HG02759 (cell line): ENCODE results near the gene WSCD2.

ENCODE experiments used
- ATAC-seq: cut with Tn5 transposase; IDR thresholded peaks from one replicate; pipeline ENCODE4 v1.9.1; 2021; ENCODE audit warnings: mild to moderate bottlenecking, moderate library complexity; ENCODE audit not compliant: unreplicated experiment

Gene WSCD2

DNA sequence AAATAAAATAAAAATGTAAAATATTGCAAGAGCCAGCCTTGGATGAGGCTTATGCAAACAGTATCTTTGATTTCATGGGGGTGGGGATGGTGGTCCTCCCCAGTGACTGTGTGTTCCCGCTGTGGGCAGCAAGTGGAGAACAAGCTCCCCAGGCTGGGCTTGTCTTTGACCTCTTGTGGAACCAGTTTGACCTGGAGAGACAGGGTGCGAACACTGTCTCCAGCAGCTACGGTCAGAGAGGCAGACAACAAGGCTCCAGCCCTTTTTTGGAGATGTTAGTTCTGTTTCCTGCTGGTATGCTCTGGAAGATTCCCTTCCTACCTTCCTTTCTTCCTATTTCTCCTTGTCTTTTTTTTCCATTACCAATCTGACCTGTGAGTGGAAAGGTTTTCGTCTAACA lies 21.8 kb upstream of the WSCD2 start:
- ATAC-seq = no peak

GRCh38 chr12:108109504-108109903 lies 19.6 kb upstream of the WSCD2 start:
- ATAC-seq = no peak

DNA sequence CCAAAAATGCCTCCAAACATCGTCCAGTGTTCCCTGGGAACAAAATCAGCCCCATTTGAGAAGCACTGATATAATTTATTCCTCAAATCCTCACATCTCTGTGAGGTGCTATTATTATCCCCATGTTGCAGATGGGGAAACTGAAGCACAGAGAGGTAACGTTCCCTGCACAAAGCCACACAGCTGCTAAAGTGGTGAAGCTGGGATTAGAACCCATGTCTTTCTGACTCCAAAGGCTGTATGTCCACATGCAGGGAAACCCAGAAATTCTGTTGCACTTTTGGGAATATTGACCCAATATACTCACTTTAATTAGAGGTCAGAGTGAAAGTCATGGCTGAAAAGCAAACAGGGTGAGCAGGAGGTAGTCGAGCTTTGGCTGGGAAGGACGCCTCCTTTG lies 19.1 kb upstream of the WSCD2 start:
- ATAC-seq = no peak

DNA sequence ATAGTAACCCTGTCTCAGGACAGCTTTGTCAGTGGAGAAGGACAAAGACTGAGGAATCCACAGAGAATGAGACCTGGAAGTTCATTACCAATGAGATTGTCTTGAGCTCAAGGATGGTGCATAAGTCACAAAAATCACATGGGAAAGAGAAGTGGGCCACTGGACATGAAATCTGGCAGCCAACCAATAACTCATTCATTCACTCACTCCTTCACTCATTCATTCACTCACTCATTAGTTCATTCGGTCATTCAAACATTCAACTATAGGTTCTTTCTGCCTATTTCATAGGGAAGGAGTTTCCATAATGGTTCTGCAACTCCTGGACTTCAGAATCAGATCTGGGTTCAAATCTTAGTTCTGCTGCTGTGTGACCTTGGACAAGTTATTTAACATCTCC lies 18.2 kb upstream of the WSCD2 start:
- ATAC-seq = no peak

DNA sequence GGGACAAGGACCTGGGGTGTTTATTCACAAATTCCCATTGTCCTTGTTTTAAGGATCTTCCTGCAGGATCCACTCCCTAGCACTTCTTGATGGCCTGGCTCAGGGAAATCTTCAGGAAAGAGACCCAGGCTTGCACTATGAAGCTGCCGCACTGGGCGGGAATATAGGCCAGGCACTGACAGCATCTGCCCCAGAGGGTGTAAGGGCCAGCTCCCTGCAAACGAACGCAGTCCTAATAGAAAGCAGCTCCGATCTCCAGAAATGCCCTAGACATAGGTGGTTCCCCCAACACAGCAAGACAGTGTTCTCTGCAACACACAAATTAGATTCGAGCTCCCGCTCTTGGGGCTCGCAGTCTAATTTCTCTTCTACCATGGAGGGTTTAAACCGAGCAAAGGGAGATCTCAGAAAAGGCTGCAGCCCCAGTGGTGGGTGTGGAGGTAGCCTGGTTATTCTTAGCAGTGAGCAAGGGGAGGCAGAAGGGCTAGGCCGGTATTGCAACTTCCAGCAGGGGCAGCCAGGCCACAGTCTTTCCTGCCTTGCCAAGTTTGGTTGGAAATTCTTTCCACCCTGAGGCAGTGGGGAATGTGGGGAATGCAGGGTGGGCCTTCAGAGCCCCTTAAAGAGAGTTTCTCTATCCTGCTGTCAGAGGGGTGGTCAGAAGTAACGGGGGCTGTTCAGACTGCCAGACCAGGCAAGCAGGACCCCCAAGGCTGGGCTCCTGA lies 16.1 kb upstream of the WSCD2 start:
- no peak for ATAC-seq

- ATAC-seq = no peak
Measured at GRCh38 chr12:108115123-108116121, 13.7 kb upstream of the WSCD2 start.

- ATAC-seq = no peak
Measured at GRCh38 chr12:108116254-108116653, 12.8 kb upstream of the WSCD2 start.

GRCh38 chr12:108116699-108117098 lies 12.4 kb upstream of the WSCD2 start:
- no peak for ATAC-seq

- ATAC-seq = no peak
Measured at GRCh38 chr12:108117163-108117849, 11.8 kb upstream of the WSCD2 start.

DNA sequence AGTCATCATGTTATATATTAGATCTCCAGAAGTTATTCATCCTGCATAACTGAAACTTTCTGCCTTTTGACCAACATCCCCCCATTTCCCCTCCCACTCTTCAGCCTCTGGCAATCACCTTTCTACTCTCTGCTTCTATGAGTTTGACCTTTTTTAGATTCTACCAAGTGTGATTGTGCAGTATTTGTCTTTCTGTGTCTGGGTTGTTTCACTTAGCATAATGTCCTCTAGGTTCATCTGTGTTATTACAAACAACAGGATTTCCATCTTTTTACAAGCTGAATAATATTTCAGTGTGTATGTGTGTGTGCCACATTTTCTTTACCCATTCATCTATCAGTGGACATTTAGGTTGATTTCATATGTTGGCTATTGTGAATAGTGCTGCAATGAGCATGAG lies 11.2 kb upstream of the WSCD2 start:
- ATAC-seq = no peak

DNA sequence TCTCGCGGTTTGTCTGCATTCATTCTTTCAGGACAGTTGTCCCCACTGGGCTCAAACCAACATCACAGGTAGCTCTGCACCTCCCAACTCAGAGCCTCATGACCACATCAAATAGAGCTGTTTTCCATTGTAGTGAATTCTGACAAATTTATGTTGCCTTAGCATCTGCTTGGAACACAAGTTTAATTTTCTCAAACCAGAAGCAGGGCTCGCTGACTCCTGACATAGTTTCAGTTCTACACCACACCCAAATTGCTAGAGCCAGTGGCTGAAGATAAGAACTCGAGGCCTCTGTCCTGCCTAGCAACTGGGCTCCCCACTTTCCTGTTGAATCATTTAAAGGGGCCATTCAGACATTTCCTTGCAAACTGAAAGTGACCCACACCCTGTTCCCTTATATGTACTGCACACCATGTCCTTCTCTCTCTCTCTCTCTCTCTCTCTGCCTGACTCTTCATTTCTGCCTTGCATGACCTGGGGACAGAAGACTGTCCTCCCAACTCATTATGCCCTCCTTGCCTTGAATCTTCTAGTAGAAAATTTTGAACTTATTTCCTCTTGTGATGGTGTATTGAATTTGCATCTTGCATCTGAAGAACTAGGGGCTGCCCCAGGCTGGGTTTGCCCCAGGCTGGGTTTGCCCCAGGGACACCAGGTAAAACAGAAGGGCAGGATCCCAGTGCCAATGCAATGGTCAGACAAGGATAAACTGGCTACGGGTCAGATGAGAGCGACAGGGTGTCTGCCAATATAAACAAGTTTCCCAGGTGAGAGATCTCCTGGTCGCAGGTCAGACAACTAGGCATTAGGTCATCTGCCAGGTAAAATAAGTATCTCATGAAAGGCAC lies 9.7 kb upstream of the WSCD2 start:
- no peak for ATAC-seq

- no peak for ATAC-seq
Measured at GRCh38 chr12:108119974-108120862, 8.9 kb upstream of the WSCD2 start.

GRCh38 chr12:108120863-108121165 lies 8.3 kb upstream of the WSCD2 start:
- ATAC-seq = no peak

- ATAC-seq = no peak
Measured at GRCh38 chr12:108121320-108121719, 7.8 kb upstream of the WSCD2 start.

DNA sequence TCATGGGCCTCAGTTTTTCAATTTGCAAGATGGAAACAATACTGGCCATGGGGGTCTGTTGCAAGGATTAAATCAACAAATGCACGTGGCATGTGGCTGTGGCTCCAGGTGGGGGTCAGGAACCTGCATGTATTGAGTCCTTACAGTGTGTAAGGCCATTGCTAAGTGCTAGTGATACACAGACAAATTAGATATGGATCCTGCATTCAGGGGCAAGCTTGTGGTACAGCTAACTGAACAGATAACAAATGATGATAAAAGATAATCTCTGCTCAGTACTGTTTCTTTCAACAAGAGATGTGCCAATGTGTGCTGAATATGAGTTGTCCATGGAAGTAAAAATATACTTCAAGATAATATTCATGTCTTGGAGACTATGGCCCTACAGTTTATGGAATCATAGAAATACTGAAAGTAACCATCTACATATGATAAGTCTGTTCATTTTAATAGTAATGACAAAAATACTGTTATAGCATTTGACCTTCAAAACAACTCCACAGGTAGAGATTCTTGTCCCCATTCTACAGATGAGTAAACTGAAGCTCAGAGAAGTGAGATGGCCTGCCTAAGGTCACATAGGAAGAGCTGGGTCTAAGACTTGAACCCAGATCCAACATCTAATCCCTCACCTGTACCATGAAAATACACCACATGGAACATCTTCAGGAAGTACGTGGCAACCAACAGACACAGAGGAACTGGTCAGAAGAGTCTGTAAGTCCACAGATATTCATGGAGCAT lies 7.2 kb upstream of the WSCD2 start:
- no peak for ATAC-seq

DNA sequence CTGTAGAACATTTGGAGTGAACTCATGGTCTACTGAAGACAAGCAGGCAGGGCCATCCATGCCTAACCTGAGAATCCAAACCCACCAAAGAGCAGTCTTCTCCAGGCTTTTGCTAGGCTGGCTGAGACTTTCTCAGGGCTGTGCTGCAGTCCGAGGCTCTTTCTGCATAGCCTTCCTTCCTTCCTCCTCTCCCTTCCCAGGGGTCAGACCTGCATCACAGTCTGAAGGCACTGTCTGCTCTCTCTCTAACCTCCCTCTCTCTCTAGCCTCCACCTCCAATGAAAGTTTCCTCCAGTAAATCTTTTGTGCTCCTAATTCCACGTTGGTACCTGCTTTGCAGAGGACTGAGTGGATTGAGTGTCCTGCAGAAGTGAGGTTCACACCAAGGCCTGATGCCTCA lies 6.4 kb upstream of the WSCD2 start:
- ATAC-seq = no peak

DNA sequence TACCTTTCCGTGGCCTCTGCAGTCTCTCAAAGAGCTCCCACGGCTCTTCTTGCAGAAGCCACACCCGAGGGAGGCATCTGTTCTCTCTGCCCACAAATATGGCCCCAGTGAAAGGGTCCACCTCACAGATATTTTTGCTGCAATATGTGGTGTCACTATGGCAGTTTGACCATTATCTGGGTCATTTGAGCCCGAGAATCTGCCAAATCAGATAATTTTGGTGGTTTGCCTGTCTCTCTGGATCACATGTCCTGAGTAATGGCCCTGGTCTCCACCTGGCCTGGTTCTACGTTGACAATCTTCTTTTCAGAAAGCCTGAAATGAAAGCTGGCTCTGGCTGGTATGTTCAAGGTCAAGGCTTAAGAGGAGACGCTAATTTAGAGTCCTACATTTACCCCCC lies 5.7 kb upstream of the WSCD2 start:
- no peak for ATAC-seq

- ATAC-seq = no peak
Measured at GRCh38 chr12:108125073-108125472, 4.0 kb upstream of the WSCD2 start.

GRCh38 chr12:108126212-108126611 lies 2.9 kb upstream of the WSCD2 start:
- ATAC-seq = no peak
